GM12874 (cell line): ENCODE results near the gene RNASE9.

Experiments
- CTCF ChIP-seq: IDR thresholded peaks from 2 replicates; pipeline ENCODE4 v1.5.1; 2011; ENCODE audit warnings: low read depth, mild to moderate bottlenecking, control low read depth, low read length, moderate library complexity; ENCODE audit not compliant: insufficient read depth

Gene RNASE9

GRCh38 chr14:20516921-20517320 lies 43.9 kb downstream of the RNASE9 start:
- no peak for TF ChIP-seq CTCF

- no peak for TF ChIP-seq CTCF
Observed at GRCh38 chr14:20515846-20516245, 45.0 kb downstream of the RNASE9 start.

- TF ChIP-seq CTCF = no peak
Observed at GRCh38 chr14:20512177-20512905, 48.5 kb downstream of the RNASE9 start.

GRCh38 chr14:20508367-20508766 lies 52.5 kb downstream of the RNASE9 start:
- TF ChIP-seq CTCF = no peak
